ENCODE measurements around the gene PPT2.

DNA sequence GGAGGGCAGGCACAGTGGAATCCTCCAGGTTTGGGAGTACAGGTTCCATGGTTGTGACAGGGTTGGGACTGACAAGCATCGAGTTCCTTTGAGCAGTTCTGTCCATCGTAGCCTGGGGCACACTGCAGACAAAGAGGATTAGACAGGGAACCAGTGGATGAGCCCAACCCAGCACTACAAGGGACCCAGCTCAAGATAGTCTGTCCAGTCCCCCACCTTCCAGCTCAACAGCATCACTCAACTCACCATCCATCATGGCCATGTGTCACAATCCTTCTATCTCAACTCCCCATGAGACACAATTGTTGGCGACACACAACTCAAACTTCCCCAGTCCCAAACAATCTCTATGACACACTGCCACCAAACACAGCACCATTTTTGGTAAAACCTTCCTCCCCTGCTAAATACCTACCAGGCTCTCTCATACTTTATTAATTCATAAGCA, 50.4 kb downstream of the PPT2 start:
- TF ChIP-seq CTCF (IDR thresholded peaks at IDR 0.05; ENCODE audit: control extremely low read depth in 1 of 3, insufficient read depth in 1 of 3, low read depth in 1 of 3, low read length in 3 of 3): no peak
- no peak for TF ChIP-seq TAF1 (IDR thresholded peaks at IDR 0.05; ENCODE audit: low read depth, low read length)
- no peak for TF ChIP-seq CREB1 (IDR thresholded peaks at IDR 0.05)
- TF ChIP-seq BRCA1 (IDR thresholded peaks at IDR 0.05; ENCODE audit: low read depth, low read length): no peak
- TF ChIP-seq EZH2 (IDR thresholded peaks at IDR 0.05; ENCODE audit: low read depth, low read length, severe bottlenecking): no peak

Data from H1 (cell line).